MM.1S (cell line): Measurements from ENCODE around the gene ZNF45.

Experiments used
- DNase-seq: peaks from one replicate; pipeline ENCODE4 v3.0.0-alpha.2; 2015
- H2AFZ ChIP-seq: fragments of 300-600 bp; sonication (generic); 2 replicates; pipeline ENCODE4 v1.6.0; 2016; ENCODE audit warnings: antibody characterized with exemption, low read length
- H3F3A ChIP-seq: fragments of 300-600 bp; sonication (generic); 2 replicates; pipeline ENCODE4 v1.6.1; 2016; ENCODE audit warnings: mild to moderate bottlenecking, antibody characterized with exemption, low read length, moderate library complexity, mixed read lengths; ENCODE audit not compliant: insufficient read depth
- H3K27ac ChIP-seq: fragments of 300-600 bp; sonication (generic); 2 replicates; pipeline ENCODE4 v1.5.1; 2016; ENCODE audit warnings: mild to moderate bottlenecking, low read length
- H3K27me3 ChIP-seq: fragments of 300-600 bp; sonication (generic); replicated peaks from 2 replicates; pipeline ENCODE4 v1.6.0; 2016; ENCODE audit warnings: low read length; ENCODE audit not compliant: insufficient read depth
- H3K36me3 ChIP-seq: fragments of 300-600 bp; sonication (generic); replicated peaks from 2 replicates; pipeline ENCODE4 v1.6.1; 2016; ENCODE audit warnings: mild to moderate bottlenecking, low read length, mixed read lengths; ENCODE audit not compliant: insufficient read depth
- H3K4me1 ChIP-seq: fragments of 300-600 bp; sonication (generic); 2 replicates; pipeline ENCODE4 v1.6.1; 2016; ENCODE audit warnings: low read length, mixed read lengths
- H3K4me2 ChIP-seq: fragments of 300-600 bp; sonication (generic); 2 replicates; pipeline ENCODE4 v1.6.0; 2016; ENCODE audit warnings: low read depth, low read length
- H3K4me3 ChIP-seq: fragments of 300-600 bp; sonication (generic); 2 replicates; pipeline ENCODE4 v1.5.1; 2016; ENCODE audit warnings: low read length, mixed read lengths
- H3K79me2 ChIP-seq: fragments of 300-600 bp; sonication (generic); 2 replicates; pipeline ENCODE4 v1.6.1; 2016; ENCODE audit warnings: mixed run types, low read length, mixed read lengths
- H3K9ac ChIP-seq: fragments of 300-600 bp; sonication (generic); 2 replicates; pipeline ENCODE4 v1.6.1; 2016; ENCODE audit warnings: low read length, mixed read lengths
- H3K9me2 ChIP-seq: fragments of 300-600 bp; sonication (generic); replicated peaks from 2 replicates; pipeline ENCODE4 v1.6.1; 2016; ENCODE audit warnings: mild to moderate bottlenecking, low read length, mixed read lengths; ENCODE audit not compliant: insufficient read depth
- H3K9me3 ChIP-seq: fragments of 300-600 bp; sonication (generic); replicated peaks from 2 replicates; pipeline ENCODE4 v1.6.1; 2016; ENCODE audit warnings: mild to moderate bottlenecking, low read length, mixed read lengths; ENCODE audit not compliant: insufficient read depth
- H4K20me1 ChIP-seq: fragments of 300-600 bp; sonication (generic); 2 replicates; pipeline ENCODE4 v1.6.1; 2016; ENCODE audit warnings: mild to moderate bottlenecking, low read length, moderate library complexity, mixed read lengths; ENCODE audit not compliant: insufficient read depth
- EZH2 ChIP-seq: fragments of 300-600 bp; sonication (generic); optimal IDR thresholded peaks from 2 replicates; pipeline ENCODE3; 2017; ENCODE audit warnings: low read depth, mild to moderate bottlenecking, antibody characterized with exemption, low read length, mixed read lengths
- EZH2phosphoT487 ChIP-seq: fragments of 300-600 bp; sonication (generic); IDR thresholded peaks from 2 replicates; pipeline ENCODE4 v1.6.1; 2018; ENCODE audit warnings: antibody characterized with exemption, low read length
- TF ChIP-seq, protein P1 (sequence below): fragments of 300-600 bp; sonication (generic); IDR thresholded peaks from 2 replicates; pipeline ENCODE4 v1.5.1; 2016; ENCODE audit warnings: antibody characterized with exemption, low read length, mixed read lengths

Gene ZNF45

DNA sequence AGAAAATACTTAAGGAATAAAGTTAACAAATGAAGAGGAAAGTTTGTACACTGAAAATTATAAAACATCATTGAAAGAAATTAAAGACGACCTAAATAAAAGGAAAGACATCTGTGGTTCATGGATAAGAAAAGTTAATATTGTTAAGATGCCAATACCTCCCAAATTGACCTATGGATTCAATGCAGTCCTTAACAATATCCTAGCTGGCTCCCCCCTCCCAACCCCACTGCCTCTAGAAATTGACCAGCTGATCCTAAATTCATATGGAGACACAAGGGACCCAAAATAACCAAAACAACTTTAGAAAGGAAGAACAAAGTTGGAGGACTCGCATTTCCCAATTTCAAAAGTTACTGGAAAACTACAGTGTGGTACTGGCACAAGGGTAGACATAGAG lies 28.3 kb downstream of the ZNF45 start:
- H3K27ac ChIP-seq, result no peak overlapping the region
- TF ChIP-seq, protein P1, sequence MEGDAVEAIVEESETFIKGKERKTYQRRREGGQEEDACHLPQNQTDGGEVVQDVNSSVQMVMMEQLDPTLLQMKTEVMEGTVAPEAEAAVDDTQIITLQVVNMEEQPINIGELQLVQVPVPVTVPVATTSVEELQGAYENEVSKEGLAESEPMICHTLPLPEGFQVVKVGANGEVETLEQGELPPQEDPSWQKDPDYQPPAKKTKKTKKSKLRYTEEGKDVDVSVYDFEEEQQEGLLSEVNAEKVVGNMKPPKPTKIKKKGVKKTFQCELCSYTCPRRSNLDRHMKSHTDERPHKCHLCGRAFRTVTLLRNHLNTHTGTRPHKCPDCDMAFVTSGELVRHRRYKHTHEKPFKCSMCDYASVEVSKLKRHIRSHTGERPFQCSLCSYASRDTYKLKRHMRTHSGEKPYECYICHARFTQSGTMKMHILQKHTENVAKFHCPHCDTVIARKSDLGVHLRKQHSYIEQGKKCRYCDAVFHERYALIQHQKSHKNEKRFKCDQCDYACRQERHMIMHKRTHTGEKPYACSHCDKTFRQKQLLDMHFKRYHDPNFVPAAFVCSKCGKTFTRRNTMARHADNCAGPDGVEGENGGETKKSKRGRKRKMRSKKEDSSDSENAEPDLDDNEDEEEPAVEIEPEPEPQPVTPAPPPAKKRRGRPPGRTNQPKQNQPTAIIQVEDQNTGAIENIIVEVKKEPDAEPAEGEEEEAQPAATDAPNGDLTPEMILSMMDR, result no peak
- TF ChIP-seq EZH2phosphoT487 (no peak), EZH2 (no peak)
- H3K4me2 ChIP-seq, result no peak overlapping the region
- no peak overlapping the region for H2AFZ ChIP-seq
- H3K36me3 ChIP-seq, result no peaks in the 10 kb centered on the region
- H3K4me1 ChIP-seq, result no peaks in the 10 kb centered on the region
- H3K9ac ChIP-seq, result no peak overlapping the region
- H3K4me3 ChIP-seq, result no peak overlapping the region
- H3K27me3 ChIP-seq, result no peaks in the 10 kb centered on the region
- no peaks in the 10 kb centered on the region for H3K9me2 ChIP-seq
- no peaks in the 10 kb centered on the region for H3K79me2 ChIP-seq
- no peak for DNase-seq
- H4K20me1 ChIP-seq, result no peaks in the 10 kb centered on the region
- H3F3A ChIP-seq, result no peaks in the 10 kb centered on the region
- H3K9me3 ChIP-seq, result no peaks in the 10 kb centered on the region

DNA sequence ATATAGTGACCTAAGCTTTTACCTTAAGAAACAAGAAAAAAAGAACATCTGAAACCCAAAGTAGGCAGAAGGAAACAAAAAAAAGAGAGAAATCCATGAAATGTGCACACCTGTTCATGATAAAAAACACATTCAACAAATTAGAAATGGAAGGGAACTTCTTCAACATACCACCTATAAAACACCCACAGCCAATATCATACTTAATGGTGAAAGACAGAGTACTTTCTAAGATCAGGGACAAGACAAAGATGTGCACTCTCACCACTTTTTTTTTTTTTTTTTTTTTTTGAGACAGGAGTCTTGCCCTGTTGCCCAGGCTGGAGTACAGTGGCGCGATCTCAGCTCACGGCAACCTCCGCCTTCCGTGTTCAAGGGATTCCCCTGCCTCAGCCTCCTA lies 29.2 kb downstream of the ZNF45 start:
- TF ChIP-seq, protein P1, result no peak
- TF ChIP-seq EZH2, result no peak
- TF ChIP-seq EZH2phosphoT487, result no peak
- H3K27ac ChIP-seq, result no peak overlapping the region

DNA sequence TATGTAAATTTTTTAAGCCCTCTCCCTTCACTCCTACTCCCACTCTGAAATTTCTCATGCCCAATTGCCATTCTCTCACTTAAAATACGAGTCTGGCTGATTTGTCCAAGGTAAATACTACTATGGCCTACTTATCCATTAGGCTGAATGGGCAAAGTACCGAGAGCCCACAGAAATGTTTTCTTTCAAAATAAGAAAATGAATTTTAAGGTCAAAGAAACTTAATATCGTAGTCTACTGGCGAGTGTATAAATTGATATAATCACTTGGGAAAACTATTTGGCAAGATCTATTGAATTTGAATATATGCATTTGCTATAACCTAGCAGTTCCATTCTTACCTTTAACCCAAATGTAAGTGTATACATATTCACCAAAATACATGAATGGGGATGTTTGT lies 32.7 kb downstream of the ZNF45 start:
- Histone ChIP-seq H4K20me1 (no peaks in the 10 kb centered on the region), H3K9me3 (no peaks in the 10 kb centered on the region), H3F3A (no peaks in the 10 kb centered on the region), H3K9ac (no peak overlapping the region), H3K4me2 (no peak overlapping the region; the same call in 1 of the 2 replicates), H3K27me3 (no peaks in the 10 kb centered on the region), H2AFZ (peak overlapping the region; percentile 64; the same call in 1 of the 2 replicates), H3K36me3 (no peaks in the 10 kb centered on the region), H3K79me2 (no peaks in the 10 kb centered on the region), H3K27ac (no peak overlapping the region), H3K4me3 (no peak overlapping the region), H3K9me2 (no peaks in the 10 kb centered on the region; the same call in 1 of the 2 replicates), H3K4me1 (no peaks in the 10 kb centered on the region)
- DNase-seq, result no peak
- TF ChIP-seq, protein P1, result no peak
- TF ChIP-seq EZH2phosphoT487 (no peak), EZH2 (no peak)

More for the DNA sequence above, 29.2 kb downstream of the ZNF45 start:
- Histone ChIP-seq H3K79me2 (no peaks in the 10 kb centered on the region), H4K20me1 (no peaks in the 10 kb centered on the region), H3K4me2 (no peak overlapping the region), H3K4me1 (no peaks in the 10 kb centered on the region), H3K27me3 (no peaks in the 10 kb centered on the region), H3F3A (no peaks in the 10 kb centered on the region), H3K9me2 (no peaks in the 10 kb centered on the region), H3K4me3 (no peak overlapping the region), H3K9ac (no peak overlapping the region), H2AFZ (no peak overlapping the region), H3K36me3 (no peaks in the 10 kb centered on the region), H3K9me3 (no peaks in the 10 kb centered on the region)
- DNase-seq, result no peak
